ENCODE data around the gene E2F6. TPM values are rescaled to one million over a fixed set of nuclear protein-coding genes. Genes with fewer than 3 reads are reported as not detected.

Gene E2F6
- total RNA-seq, 1 donor from 2014 or later = 22.1 TPM

GRCh38 chr2:11481789-11482472 lies 16.0 kb upstream of the E2F6 start:
- Histone ChIP-seq H3K4me3 (ENCODE audit: insufficient read depth, low read depth, low read length) (no peak overlapping the region), H3K9me3 (ENCODE audit: insufficient read depth, low read depth, low read length) (no peaks in the 10 kb centered on the region), H3K4me1 (ENCODE audit: insufficient read depth, low read length) (peaks cover 6% of the 10 kb centered on the region), H3K79me2 (ENCODE audit: insufficient read depth, low read length) (no peaks in the 10 kb centered on the region), H3K9ac (ENCODE audit: low read length) (no peak overlapping the region), H2AFZ (ENCODE audit: low read depth, low read length) (no peak overlapping the region), H4K20me1 (ENCODE audit: insufficient read depth, low read length) (no peaks in the 10 kb centered on the region), H3K4me2 (ENCODE audit: low read length) (no peak overlapping the region), H3K27ac (ENCODE audit: low read depth, low read length) (no peak overlapping the region), H3K36me3 (ENCODE audit: insufficient read depth, low read length) (no peaks in the 10 kb centered on the region), H3K27me3 (ENCODE audit: insufficient read depth, low read length) (peaks cover 63% of the 10 kb centered on the region)
- Mint-ChIP-seq H3K9me3 (ENCODE audit: unreplicated experiment) (no peaks in the 10 kb centered on the region), H3K36me3 (ENCODE audit: low read depth, unreplicated experiment) (no peaks in the 10 kb centered on the region), H3K4me3 (ENCODE audit: unreplicated experiment) (peak overlapping the region; percentile 68), H3K27ac (ENCODE audit: unreplicated experiment) (no peak overlapping the region), H3K27me3 (ENCODE audit: low read depth, unreplicated experiment) (peaks cover 10% of the 10 kb centered on the region), H3K4me1 (ENCODE audit: low read depth, unreplicated experiment) (peaks cover 8% of the 10 kb centered on the region)
- TF ChIP-seq EZH2 (IDR thresholded peaks at IDR 0.05; ENCODE audit: insufficient read depth, low read length) = no peak
- TF ChIP-seq, protein P1, sequence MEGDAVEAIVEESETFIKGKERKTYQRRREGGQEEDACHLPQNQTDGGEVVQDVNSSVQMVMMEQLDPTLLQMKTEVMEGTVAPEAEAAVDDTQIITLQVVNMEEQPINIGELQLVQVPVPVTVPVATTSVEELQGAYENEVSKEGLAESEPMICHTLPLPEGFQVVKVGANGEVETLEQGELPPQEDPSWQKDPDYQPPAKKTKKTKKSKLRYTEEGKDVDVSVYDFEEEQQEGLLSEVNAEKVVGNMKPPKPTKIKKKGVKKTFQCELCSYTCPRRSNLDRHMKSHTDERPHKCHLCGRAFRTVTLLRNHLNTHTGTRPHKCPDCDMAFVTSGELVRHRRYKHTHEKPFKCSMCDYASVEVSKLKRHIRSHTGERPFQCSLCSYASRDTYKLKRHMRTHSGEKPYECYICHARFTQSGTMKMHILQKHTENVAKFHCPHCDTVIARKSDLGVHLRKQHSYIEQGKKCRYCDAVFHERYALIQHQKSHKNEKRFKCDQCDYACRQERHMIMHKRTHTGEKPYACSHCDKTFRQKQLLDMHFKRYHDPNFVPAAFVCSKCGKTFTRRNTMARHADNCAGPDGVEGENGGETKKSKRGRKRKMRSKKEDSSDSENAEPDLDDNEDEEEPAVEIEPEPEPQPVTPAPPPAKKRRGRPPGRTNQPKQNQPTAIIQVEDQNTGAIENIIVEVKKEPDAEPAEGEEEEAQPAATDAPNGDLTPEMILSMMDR (IDR thresholded peaks at IDR 0.05; ENCODE audit: insufficient read depth, low read depth, low read length) = no peak
- FAIRE-seq = no peak
- DNase-seq (ENCODE audit: low read depth) = no peak

DNA sequence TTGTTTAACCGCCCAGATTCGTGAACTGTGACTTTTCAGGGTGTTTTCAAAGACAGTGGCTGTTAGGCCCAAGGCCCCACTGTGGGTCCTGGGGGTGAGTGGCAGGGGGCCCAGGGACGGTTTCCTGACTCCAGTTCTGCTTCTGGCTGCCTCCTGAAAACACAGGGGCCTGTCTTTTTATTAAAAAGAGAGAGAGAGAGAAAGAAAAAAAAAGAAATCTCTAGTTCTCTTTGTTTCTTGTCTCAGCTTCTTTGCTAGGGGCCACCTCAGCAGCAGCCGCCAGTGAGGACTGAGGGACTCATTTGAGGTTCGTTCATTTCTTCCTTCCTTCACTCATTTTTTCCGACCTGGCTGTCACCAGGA lies 15.4 kb upstream of the E2F6 start:
- TF ChIP-seq, protein P1 (IDR thresholded peaks at IDR 0.05; ENCODE audit: insufficient read depth, low read depth, low read length) = no peak
- no peak for TF ChIP-seq EZH2 (IDR thresholded peaks at IDR 0.05; ENCODE audit: insufficient read depth, low read length)
- FAIRE-seq (no peak), DNase-seq (ENCODE audit: low read depth) (no peak)
- Mint-ChIP-seq H3K36me3 (ENCODE audit: low read depth, unreplicated experiment) (no peaks in the 10 kb centered on the region), H3K27me3 (ENCODE audit: low read depth, unreplicated experiment) (peaks cover 10% of the 10 kb centered on the region), H3K9me3 (ENCODE audit: unreplicated experiment) (no peaks in the 10 kb centered on the region), H3K4me1 (ENCODE audit: low read depth, unreplicated experiment) (peaks cover 8% of the 10 kb centered on the region), H3K4me3 (ENCODE audit: unreplicated experiment) (peak overlapping the region; percentile 70), H3K27ac (ENCODE audit: unreplicated experiment) (no peak overlapping the region)
- no peak overlapping the region for H3K4me2 ChIP-seq (ENCODE audit: low read length)
- H3K9ac ChIP-seq (ENCODE audit: low read length) = no peak overlapping the region
- H3K4me3 ChIP-seq (ENCODE audit: insufficient read depth, low read depth, low read length) = no peak overlapping the region
- H3K9me3 ChIP-seq (ENCODE audit: insufficient read depth, low read depth, low read length) = no peaks in the 10 kb centered on the region
- peaks cover 63% of the 10 kb centered on the region for H3K27me3 ChIP-seq (ENCODE audit: insufficient read depth, low read length)
- no peak overlapping the region for H3K27ac ChIP-seq (ENCODE audit: low read depth, low read length)
- H3K4me1 ChIP-seq (ENCODE audit: insufficient read depth, low read length) = peaks cover 6% of the 10 kb centered on the region
- no peaks in the 10 kb centered on the region for H3K79me2 ChIP-seq (ENCODE audit: insufficient read depth, low read length)
- H4K20me1 ChIP-seq (ENCODE audit: insufficient read depth, low read length) = no peaks in the 10 kb centered on the region
- no peak overlapping the region for H2AFZ ChIP-seq (ENCODE audit: low read depth, low read length)
- no peaks in the 10 kb centered on the region for H3K36me3 ChIP-seq (ENCODE audit: insufficient read depth, low read length)

DNA sequence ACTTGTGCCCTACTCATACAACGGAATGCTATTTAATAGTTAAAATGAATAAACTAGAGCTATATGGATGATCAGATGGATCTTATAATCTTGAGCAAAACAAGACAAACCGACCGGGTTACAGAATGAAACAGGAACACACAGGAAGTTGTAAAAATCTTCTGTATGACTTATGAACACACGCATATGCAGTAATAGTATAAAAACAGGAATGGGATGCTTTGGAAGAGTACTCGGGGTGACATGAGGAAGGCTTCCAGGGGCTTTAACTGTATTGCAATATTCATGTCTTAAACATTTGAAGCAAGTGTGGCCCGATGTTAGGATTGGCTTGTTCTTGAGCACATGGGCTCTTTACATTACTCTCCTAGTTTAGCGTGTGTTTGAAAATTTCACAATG lies 14.9 kb upstream of the E2F6 start:
- H2AFZ ChIP-seq (ENCODE audit: low read depth, low read length) = no peak overlapping the region
- DNase-seq (ENCODE audit: low read depth) (no peak), FAIRE-seq (no peak)
- Mint-ChIP-seq H3K36me3 (ENCODE audit: low read depth, unreplicated experiment) (no peaks in the 10 kb centered on the region), H3K4me3 (ENCODE audit: unreplicated experiment) (peak overlapping the region; percentile 70), H3K27me3 (ENCODE audit: low read depth, unreplicated experiment) (peaks cover 10% of the 10 kb centered on the region), H3K9me3 (ENCODE audit: unreplicated experiment) (no peaks in the 10 kb centered on the region), H3K27ac (ENCODE audit: unreplicated experiment) (no peak overlapping the region), H3K4me1 (ENCODE audit: low read depth, unreplicated experiment) (peaks cover 8% of the 10 kb centered on the region)
- H4K20me1 ChIP-seq (ENCODE audit: insufficient read depth, low read length) = no peaks in the 10 kb centered on the region
- no peaks in the 10 kb centered on the region for H3K9me3 ChIP-seq (ENCODE audit: insufficient read depth, low read depth, low read length)
- H3K27ac ChIP-seq (ENCODE audit: low read depth, low read length) = no peak overlapping the region
- no peak overlapping the region for H3K9ac ChIP-seq (ENCODE audit: low read length)
- H3K4me2 ChIP-seq (ENCODE audit: low read length) = no peak overlapping the region
- no peak overlapping the region for H3K4me3 ChIP-seq (ENCODE audit: insufficient read depth, low read depth, low read length)
- TF ChIP-seq, protein P1 (IDR thresholded peaks at IDR 0.05; ENCODE audit: insufficient read depth, low read depth, low read length) = no peak
- TF ChIP-seq EZH2 (IDR thresholded peaks at IDR 0.05; ENCODE audit: insufficient read depth, low read length) = no peak
- H3K36me3 ChIP-seq (ENCODE audit: insufficient read depth, low read length) = no peaks in the 10 kb centered on the region
- no peaks in the 10 kb centered on the region for H3K79me2 ChIP-seq (ENCODE audit: insufficient read depth, low read length)
- H3K4me1 ChIP-seq (ENCODE audit: insufficient read depth, low read length) = peaks cover 6% of the 10 kb centered on the region
- H3K27me3 ChIP-seq (ENCODE audit: insufficient read depth, low read length) = peaks cover 64% of the 10 kb centered on the region

Data from astrocyte (in vitro differentiated cells and primary cell).